Measurements from ENCODE around the gene SEC31B. TPM values are rescaled to one million over a fixed set of nuclear protein-coding genes. Genes with fewer than 3 reads are reported as not detected.

Gene SEC31B
- total and polyA plus RNA-seq, 2 experiments from 2014 or later: 2.9 to 6.7 TPM

GRCh38 chr10:100477970-100478369 is 41.7 kb downstream of the SEC31B start (continued):
- no peak for TF ChIP-seq NANOG (IDR thresholded peaks at IDR 0.05; ENCODE audit: borderline replicate concordance)
- TF ChIP-seq REST (IDR thresholded peaks at IDR 0.05; ENCODE audit: unreplicated experiment): no peak
- TF ChIP-seq CTCF (conservative IDR thresholded peaks at IDR 0.05; ENCODE audit: low read depth in 2 of 2): no peak

- Mint-ChIP-seq H3K36me3 (ENCODE audit: low read depth) (no peaks in the 10 kb centered on the region), H3K27ac (no peak overlapping the region), H3K4me3 (no peak overlapping the region), H3K27me3 (ENCODE audit: insufficient read depth, low read depth, poor library complexity) (peaks cover 6% of the 10 kb centered on the region), H3K9me3 (no peaks in the 10 kb centered on the region), H3K4me1 (no peaks in the 10 kb centered on the region)
- no peak overlapping the region for H3K27ac ChIP-seq (ENCODE audit: low read depth)
- ATAC-seq: no peak
- H3F3A ChIP-seq (replicated peaks; ENCODE audit: low read depth): no peaks in the 10 kb centered on the region
- DNase-seq (ENCODE audit: low spot score): no peak
- no peaks in the 10 kb centered on the region for H3K9me2 ChIP-seq (ENCODE audit: insufficient read depth)
- H3K36me3 ChIP-seq (ENCODE audit: insufficient read depth): no peaks in the 10 kb centered on the region
- no peaks in the 10 kb centered on the region for H3K79me2 ChIP-seq (replicated peaks; ENCODE audit: insufficient read depth)
- H3K4me3 ChIP-seq: no peak overlapping the region
- peaks cover 13% of the 10 kb centered on the region; the same call in 1 of the 2 replicates for H3K27me3 ChIP-seq (ENCODE audit: insufficient read depth)
- no peak overlapping the region for H3K4me2 ChIP-seq
- H3K4me1 ChIP-seq (ENCODE audit: insufficient read depth): no peaks in the 10 kb centered on the region
- no peaks in the 10 kb centered on the region for H4K20me1 ChIP-seq (replicated peaks; ENCODE audit: insufficient read depth)
- H2AFZ ChIP-seq: no peak overlapping the region
- TF ChIP-seq EZH2phosphoT487 (IDR thresholded peaks at IDR 0.05; ENCODE audit: unreplicated experiment): no peak
- TF ChIP-seq CREB1 (CRISPR knock-in tag; IDR thresholded peaks at IDR 0.05; ENCODE audit: low read depth): no peak
- no peak for TF ChIP-seq ZNF462 (CRISPR knock-in tag; IDR thresholded peaks at IDR 0.05)
- TF ChIP-seq REST (IDR thresholded peaks at IDR 0.05; ENCODE audit: unreplicated experiment): no peak
- no peak for TF ChIP-seq ZNF331 (CRISPR knock-in tag; IDR thresholded peaks at IDR 0.05; ENCODE audit: low read depth)
- no peak for TF ChIP-seq NANOG (IDR thresholded peaks at IDR 0.05; ENCODE audit: borderline replicate concordance)
These were observed 49.3 kb downstream of the SEC31B start for GRCh38 chr10:100470367-100470766.
